Activated CD8-positive, alpha-beta memory T cell treated with anti-CD3 and anti-CD28 coated beads, Interleukin-2, amount 50 U/mL, for 48 hours (primary cell): Measurements from ENCODE around the gene HPCAL1.
"Not testable (repeated sequence)": the region's sequence is repeated elsewhere in the genome, so short reads cannot be mapped to it uniquely, and the experiment has no call there.

ENCODE experiments used
- DNase-seq: peaks from one replicate; pipeline ENCODE4 v3.0.0-alpha.2; 2020

Gene HPCAL1

GRCh38 chr2:10448576-10449485, 146.1 kb downstream of the HPCAL1 start:
- peak; percentile 96 for DNase-seq

GRCh38 chr2:10449486-10449831, 146.8 kb downstream of the HPCAL1 start:
- no peak for DNase-seq

- no peak for DNase-seq
Observed at GRCh38 chr2:10449838-10450691, 147.4 kb downstream of the HPCAL1 start.

GRCh38 chr2:10451819-10452218, 149.1 kb downstream of the HPCAL1 start:
- DNase-seq = no peak

GRCh38 chr2:10452312-10452711, 149.6 kb downstream of the HPCAL1 start:
- no peak for DNase-seq

- no peak for DNase-seq
Observed at GRCh38 chr2:10452956-10453904, 150.5 kb downstream of the HPCAL1 start.

GRCh38 chr2:10453905-10454298, 151.2 kb downstream of the HPCAL1 start:
- DNase-seq = no peak

- DNase-seq = no peak
Observed at GRCh38 chr2:10454505-10454904, 151.8 kb downstream of the HPCAL1 start.

GRCh38 chr2:10457195-10457594, 154.5 kb downstream of the HPCAL1 start:
- not testable (repeated sequence) for DNase-seq

- no peak for DNase-seq
Observed at GRCh38 chr2:10457846-10458598, 155.3 kb downstream of the HPCAL1 start.

GRCh38 chr2:10460366-10460796, 157.7 kb downstream of the HPCAL1 start:
- DNase-seq = no peak

GRCh38 chr2:10462178-10463083, 159.7 kb downstream of the HPCAL1 start:
- no peak for DNase-seq

GRCh38 chr2:10465910-10466309, 163.2 kb downstream of the HPCAL1 start:
- no peak for DNase-seq

- DNase-seq = no peak
Observed at GRCh38 chr2:10466801-10467200, 164.1 kb downstream of the HPCAL1 start.

GRCh38 chr2:10467401-10467800, 164.7 kb downstream of the HPCAL1 start:
- no peak for DNase-seq

- no peak for DNase-seq
Observed at GRCh38 chr2:10469301-10469700, 166.6 kb downstream of the HPCAL1 start.

- DNase-seq = no peak
Observed at GRCh38 chr2:10469955-10470608, 167.4 kb downstream of the HPCAL1 start.

- no peak for DNase-seq
Observed at GRCh38 chr2:10471046-10471571, 168.4 kb downstream of the HPCAL1 start.

GRCh38 chr2:10471955-10472354, 169.3 kb downstream of the HPCAL1 start:
- no peak for DNase-seq
